Right atrium auricular region (tissue), 2 donors: Measurements from ENCODE around the gene SLITRK5. TPM values are rescaled to one million over a fixed set of nuclear protein-coding genes. Genes with fewer than 3 reads are reported as not detected.

ENCODE experiments used
- DNase-seq: peaks from one replicate; pipeline ENCODE4 v3.0.0-alpha.2; 2019; ENCODE audit warnings: low spot score
- H3K27ac ChIP-seq, 2 donors: fragments of 200-600 bp; sonication (generic); 1 replicate in 1 of 2; 2 replicates in 1 of 2; pipeline ENCODE4 v1.5.1; 2016 to 2019
- H3K27me3 ChIP-seq, 2 donors: fragments of 200-600 bp; sonication (generic); one replicate each; pipeline versions ENCODE4 v1.5.1 to v1.6.0; 2017 to 2019
- H3K36me3 ChIP-seq: fragments of 200-600 bp; sonication (generic); one replicate; pipeline ENCODE4 v1.5.1; 2016
- H3K4me1 ChIP-seq, 2 donors: fragments of 200-600 bp; sonication (generic); one replicate each; pipeline versions ENCODE4 v1.5.1 to v1.6.0; 2017 to 2019
- H3K4me3 ChIP-seq, 2 donors: fragments of 200-600 bp; sonication (generic); 1 replicate in 1 of 2; 2 replicates in 1 of 2; pipeline ENCODE4 v1.5.1; 2017 to 2019; ENCODE audit warnings: mild to moderate bottlenecking in 1 of 2, moderate library complexity in 1 of 2
- H3K9me3 ChIP-seq, 2 donors: fragments of 200-600 bp; sonication (generic); one replicate each; pipeline ENCODE4 v1.5.1; 2019
- total RNA-seq, 2 donors: library from RNA; depleted of rRNA; stranded (reverse); fragments of >200 nt; gene quantifications; one replicate each; pipeline ENCODE4 v1.1.0, GENCODE V29; 2016
- TF ChIP-seq, protein P1 (sequence below), 2 donors: fragments of 200-600 bp; sonication (generic); IDR thresholded peaks; one replicate each; pipeline ENCODE4 v1.5.1; 2019; ENCODE audit warnings: antibody characterized with exemption in 2 of 2

The SLITRK5 gene
- total RNA-seq: under 1 TPM; 0.04 to 0.07 TPM

GRCh38 chr13:87671031-87671752 is at the start of gene SLITRK5:
SLITRK5 (plus strand) TSS chr13:87671371; CDS start chr13:87675389, 4,018 bp downstream.
- no peak within 1 kb of the TSS for H3K27ac ChIP-seq
- no peaks in the 10 kb centered on the region for H3K36me3 ChIP-seq
- TF ChIP-seq, protein P1, sequence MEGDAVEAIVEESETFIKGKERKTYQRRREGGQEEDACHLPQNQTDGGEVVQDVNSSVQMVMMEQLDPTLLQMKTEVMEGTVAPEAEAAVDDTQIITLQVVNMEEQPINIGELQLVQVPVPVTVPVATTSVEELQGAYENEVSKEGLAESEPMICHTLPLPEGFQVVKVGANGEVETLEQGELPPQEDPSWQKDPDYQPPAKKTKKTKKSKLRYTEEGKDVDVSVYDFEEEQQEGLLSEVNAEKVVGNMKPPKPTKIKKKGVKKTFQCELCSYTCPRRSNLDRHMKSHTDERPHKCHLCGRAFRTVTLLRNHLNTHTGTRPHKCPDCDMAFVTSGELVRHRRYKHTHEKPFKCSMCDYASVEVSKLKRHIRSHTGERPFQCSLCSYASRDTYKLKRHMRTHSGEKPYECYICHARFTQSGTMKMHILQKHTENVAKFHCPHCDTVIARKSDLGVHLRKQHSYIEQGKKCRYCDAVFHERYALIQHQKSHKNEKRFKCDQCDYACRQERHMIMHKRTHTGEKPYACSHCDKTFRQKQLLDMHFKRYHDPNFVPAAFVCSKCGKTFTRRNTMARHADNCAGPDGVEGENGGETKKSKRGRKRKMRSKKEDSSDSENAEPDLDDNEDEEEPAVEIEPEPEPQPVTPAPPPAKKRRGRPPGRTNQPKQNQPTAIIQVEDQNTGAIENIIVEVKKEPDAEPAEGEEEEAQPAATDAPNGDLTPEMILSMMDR (IDR thresholded peaks at IDR 0.05): peak; percentile 70 to 78
- H3K4me3 ChIP-seq: peak within 1 kb of the TSS; percentile 27 to 56
- peaks cover 0 to 28% of the 10 kb centered on the region in 2 donors for H3K4me1 ChIP-seq
- peaks cover 7 to 20% of the 10 kb centered on the region in 2 donors for H3K27me3 ChIP-seq
- H3K9me3 ChIP-seq: no peaks in the 10 kb centered on the region
- peak; percentile 80 for DNase-seq

DNA sequence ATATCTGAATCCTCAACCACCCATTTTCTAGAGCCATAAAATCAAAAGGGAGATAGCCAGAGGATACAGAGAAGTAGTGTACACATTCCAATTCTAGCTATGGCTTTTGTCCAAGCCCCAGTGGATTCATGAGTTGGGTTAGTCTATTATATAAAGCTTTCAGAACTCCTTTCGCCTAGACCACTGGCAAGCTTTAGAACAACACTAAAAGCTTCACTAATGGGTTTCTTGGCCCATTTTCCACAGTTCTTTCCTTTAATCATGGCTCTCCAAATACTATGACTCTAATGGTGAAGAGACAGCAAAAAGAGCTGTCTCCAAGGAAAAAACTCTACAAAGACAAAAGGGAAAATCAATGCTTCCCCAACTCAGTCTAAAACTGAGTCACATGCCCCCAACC is 48.2 kb upstream of the SLITRK5 start:
- no peaks in the 10 kb centered on the region for H3K9me3 ChIP-seq
- TF ChIP-seq, protein P1 (IDR thresholded peaks at IDR 0.05): no peak
- H3K4me3 ChIP-seq: no peak overlapping the region
- H3K4me1 ChIP-seq: no peaks in the 10 kb centered on the region
- no peaks in the 10 kb centered on the region for H3K27me3 ChIP-seq
- H3K36me3 ChIP-seq: no peaks in the 10 kb centered on the region
- H3K27ac ChIP-seq: no peak overlapping the region
- no peak for DNase-seq

GRCh38 chr13:87656306-87656705 is 14.9 kb upstream of the SLITRK5 start:
- Histone ChIP-seq H3K36me3 (no peaks in the 10 kb centered on the region), H3K27ac (no peak overlapping the region), H3K27me3 (no peaks in the 10 kb centered on the region), H3K4me1 (no peaks in the 10 kb centered on the region), H3K9me3 (no peaks in the 10 kb centered on the region), H3K4me3 (no peak overlapping the region)
- TF ChIP-seq, protein P1 (IDR thresholded peaks at IDR 0.05): no peak
- DNase-seq: no peak

- Histone ChIP-seq H3K4me1 (no peaks in the 10 kb centered on the region), H3K36me3 (no peaks in the 10 kb centered on the region), H3K27me3 (no peaks in the 10 kb centered on the region), H3K9me3 (no peaks in the 10 kb centered on the region), H3K27ac (no peak overlapping the region), H3K4me3 (no peak overlapping the region)
- DNase-seq: no peak
- TF ChIP-seq, protein P1 (IDR thresholded peaks at IDR 0.05): no peak
Observed at GRCh38 chr13:87661471-87661870, 9.7 kb upstream of the SLITRK5 start.

DNA sequence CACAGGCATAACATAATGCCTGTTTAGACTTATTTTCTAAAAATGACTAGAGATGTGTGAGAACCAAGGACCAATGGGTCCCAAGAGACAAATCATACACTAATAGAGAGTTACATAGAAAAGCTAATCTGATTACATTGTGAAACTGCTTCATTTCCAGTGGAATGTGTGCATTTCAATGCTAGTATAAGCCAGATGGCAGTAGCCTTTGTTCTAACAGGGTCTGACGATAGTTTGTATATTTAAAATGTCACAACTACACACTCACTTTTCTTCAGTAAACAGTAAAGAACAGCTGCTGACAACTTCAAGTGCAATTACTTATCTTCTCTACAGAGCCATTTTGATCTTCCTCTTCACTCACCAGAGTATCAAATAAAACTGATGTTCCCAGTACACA is 4.3 kb upstream of the SLITRK5 start:
- Histone ChIP-seq H3K4me3 (no peak overlapping the region), H3K27me3 (peaks cover 0 to 6% of the 10 kb centered on the region in 2 donors), H3K4me1 (peaks cover 0 to 10% of the 10 kb centered on the region in 2 donors), H3K9me3 (no peaks in the 10 kb centered on the region), H3K27ac (no peak overlapping the region), H3K36me3 (no peaks in the 10 kb centered on the region)
- no peak for DNase-seq
- TF ChIP-seq, protein P1 (IDR thresholded peaks at IDR 0.05): no peak

GRCh38 chr13:87667686-87668085 is 3.5 kb upstream of the SLITRK5 start:
- H3K36me3 ChIP-seq: no peaks in the 10 kb centered on the region
- no peaks in the 10 kb centered on the region for H3K9me3 ChIP-seq
- H3K27me3 ChIP-seq: peaks cover 0 to 13% of the 10 kb centered on the region in 2 donors
- TF ChIP-seq, protein P1 (IDR thresholded peaks at IDR 0.05): no peak
- peaks cover 0 to 18% of the 10 kb centered on the region in 2 donors for H3K4me1 ChIP-seq
- no peak overlapping the region for H3K4me3 ChIP-seq
- DNase-seq: no peak
- H3K27ac ChIP-seq: no peak overlapping the region
